GM12801 (cell line): ENCODE data around the gene GPHB5.

Experiments
- TF ChIP-seq, protein P1 (sequence below): IDR thresholded peaks from one replicate; pipeline ENCODE4 v1.5.1; 2011; ENCODE audit warnings: control low read depth; ENCODE audit not compliant: insufficient read length; ENCODE audit errors: extremely low read depth

The GPHB5 gene

DNA sequence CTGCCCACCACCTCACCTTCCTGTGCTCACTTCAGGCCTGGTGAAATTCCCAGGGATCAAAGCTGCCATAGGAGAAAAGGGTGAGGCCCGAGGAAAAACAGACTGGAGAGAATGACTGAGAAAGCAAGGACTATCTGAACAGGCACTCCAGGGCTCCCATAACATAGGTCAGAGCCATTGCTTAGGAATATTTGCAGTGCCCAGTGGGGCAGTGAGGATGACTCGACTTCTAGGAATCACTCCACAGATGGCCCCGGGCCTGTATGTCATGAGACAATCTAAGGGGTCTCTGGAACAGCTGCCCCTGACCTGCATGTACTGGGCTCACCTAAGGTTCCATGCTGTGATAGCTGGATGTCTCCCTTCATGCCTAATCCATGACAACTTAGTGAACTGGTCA, 51.6 kb downstream of the GPHB5 start:
- TF ChIP-seq, protein P1, sequence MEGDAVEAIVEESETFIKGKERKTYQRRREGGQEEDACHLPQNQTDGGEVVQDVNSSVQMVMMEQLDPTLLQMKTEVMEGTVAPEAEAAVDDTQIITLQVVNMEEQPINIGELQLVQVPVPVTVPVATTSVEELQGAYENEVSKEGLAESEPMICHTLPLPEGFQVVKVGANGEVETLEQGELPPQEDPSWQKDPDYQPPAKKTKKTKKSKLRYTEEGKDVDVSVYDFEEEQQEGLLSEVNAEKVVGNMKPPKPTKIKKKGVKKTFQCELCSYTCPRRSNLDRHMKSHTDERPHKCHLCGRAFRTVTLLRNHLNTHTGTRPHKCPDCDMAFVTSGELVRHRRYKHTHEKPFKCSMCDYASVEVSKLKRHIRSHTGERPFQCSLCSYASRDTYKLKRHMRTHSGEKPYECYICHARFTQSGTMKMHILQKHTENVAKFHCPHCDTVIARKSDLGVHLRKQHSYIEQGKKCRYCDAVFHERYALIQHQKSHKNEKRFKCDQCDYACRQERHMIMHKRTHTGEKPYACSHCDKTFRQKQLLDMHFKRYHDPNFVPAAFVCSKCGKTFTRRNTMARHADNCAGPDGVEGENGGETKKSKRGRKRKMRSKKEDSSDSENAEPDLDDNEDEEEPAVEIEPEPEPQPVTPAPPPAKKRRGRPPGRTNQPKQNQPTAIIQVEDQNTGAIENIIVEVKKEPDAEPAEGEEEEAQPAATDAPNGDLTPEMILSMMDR = no peak

DNA sequence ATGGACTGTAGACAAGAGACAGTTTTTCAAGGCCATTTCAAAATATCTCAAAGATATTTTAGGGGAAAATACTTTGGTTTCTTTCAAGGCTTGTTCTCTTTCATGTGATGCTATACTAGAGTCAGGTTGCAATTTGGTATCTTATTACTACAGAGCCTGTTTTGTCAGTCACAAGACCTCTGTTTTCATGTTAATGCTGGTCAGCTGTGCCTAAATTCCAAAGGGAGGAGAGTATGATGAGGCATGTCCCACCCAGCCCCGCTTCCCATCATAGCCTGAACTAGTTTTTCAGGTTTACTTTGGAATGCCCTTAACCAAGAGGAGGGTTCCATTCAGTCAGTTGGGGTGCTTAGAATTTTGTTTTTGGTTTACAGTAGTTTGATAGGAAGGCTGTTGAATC, 52.6 kb downstream of the GPHB5 start:
- TF ChIP-seq, protein P1 = no peak
